Measurements from ENCODE around the gene MORC4. TPM values are rescaled to one million over a fixed set of nuclear protein-coding genes. Genes with fewer than 3 reads are reported as not detected.

The MORC4 gene
- total RNA-seq, 1 experiment from 2014 or later: 23.0 TPM

- no TSS peak for BruUV-seq (replicated peaks)
- DNase-seq (ENCODE audit: unreplicated experiment): peak; percentile 79
- H3K36me3 Mint-ChIP-seq (ENCODE audit: insufficient read depth, unreplicated experiment): no peaks in the 10 kb centered on the region
- H3K9me3 Mint-ChIP-seq (ENCODE audit: unreplicated experiment): no peaks in the 10 kb centered on the region
- no peak overlapping the region for H3K4me3 Mint-ChIP-seq (ENCODE audit: unreplicated experiment)
- H3K27ac Mint-ChIP-seq (ENCODE audit: low read depth, unreplicated experiment): peak overlapping the region; percentile 25
- H3K4me1 Mint-ChIP-seq (ENCODE audit: insufficient read depth, unreplicated experiment): peaks cover 21% of the 10 kb centered on the region
- CTCF ChIA-PET: interaction anchor here (0.6 to 8.3 kb wide), 26 partner anchors 8 to 1107 kb away, joined by 3 to 67 read pairs (median 4); partner anchors contain the start of gene CLDN2
- intact Hi-C loops (cut with micrococcal nuclease): loop anchor here (1.0 to 2.0 kb wide), 3 partner anchors 59 to 882 kb away; partner anchors contain the start of gene NCBP2L
- peaks cover 53% of the 10 kb centered on the region for H3K27me3 Mint-ChIP-seq (ENCODE audit: insufficient read depth, unreplicated experiment)
- TF ChIP-seq CTCF (IDR thresholded peaks at IDR 0.05; ENCODE audit: unreplicated experiment): peak; percentile 83
- POLR2A ChIA-PET: interaction anchor here (0.8 to 1.1 kb wide), 2 partner anchors 69 to 883 kb away, joined by 3 read pairs; no protein-coding TSS in a partner anchor
Measured at GRCh38 chrX:106894392-106894909, 105.6 kb downstream of the MORC4 start.

DNA sequence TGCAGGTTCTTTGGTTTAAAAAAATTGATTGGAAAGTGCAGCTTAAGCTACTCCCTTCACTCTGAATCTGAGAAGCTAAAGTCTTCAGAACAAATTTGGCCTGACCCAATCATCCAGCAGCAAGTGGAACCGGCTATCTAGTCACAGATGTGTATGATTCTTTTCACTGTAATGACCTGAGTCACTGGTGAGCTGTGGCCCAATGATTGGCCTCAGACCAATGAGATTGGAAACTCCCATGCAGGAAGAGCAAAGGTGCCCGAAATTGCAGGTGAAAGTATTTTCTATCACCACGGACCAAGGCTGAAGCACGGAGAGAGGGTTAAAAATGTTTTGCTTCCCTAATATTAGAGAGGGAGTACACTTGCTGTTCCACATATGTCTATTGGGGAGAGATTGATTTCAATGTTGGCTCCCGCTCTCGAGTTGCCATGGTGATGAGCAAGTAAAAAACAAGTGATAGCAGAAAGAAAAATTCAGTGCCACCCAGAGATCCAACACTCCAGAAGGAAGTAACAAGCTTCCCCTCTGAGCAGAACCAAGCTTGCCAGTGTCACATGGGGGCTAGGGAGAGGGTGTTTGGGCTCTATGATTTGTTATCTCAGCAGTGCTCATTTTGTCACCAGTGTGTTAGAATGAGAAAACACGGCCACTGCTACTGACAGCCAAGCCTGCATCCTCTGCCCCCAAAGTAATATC is 108.1 kb downstream of the MORC4 start:
- H3K27ac Mint-ChIP-seq (ENCODE audit: low read depth, unreplicated experiment): no peak overlapping the region
- peaks cover 55% of the 10 kb centered on the region for H3K27me3 Mint-ChIP-seq (ENCODE audit: insufficient read depth, unreplicated experiment)
- ChIA-PET CTCF (interaction anchor here (0.6 to 8.3 kb wide), 5 partner anchors 11 to 827 kb away, joined by 3 to 50 read pairs (median 4); partner anchors contain the start of gene RIPPLY1), POLR2A (no interaction called here)
- TF ChIP-seq CTCF (IDR thresholded peaks at IDR 0.05; ENCODE audit: unreplicated experiment): no peak
- DNase-seq (ENCODE audit: unreplicated experiment): no peak
- intact Hi-C loops (cut with micrococcal nuclease): no loop called here
- no peaks in the 10 kb centered on the region for H3K9me3 Mint-ChIP-seq (ENCODE audit: unreplicated experiment)
- H3K4me1 Mint-ChIP-seq (ENCODE audit: insufficient read depth, unreplicated experiment): peaks cover 15% of the 10 kb centered on the region
- H3K4me3 Mint-ChIP-seq (ENCODE audit: unreplicated experiment): no peak overlapping the region
- no TSS peak for BruUV-seq (replicated peaks)
- no peaks in the 10 kb centered on the region for H3K36me3 Mint-ChIP-seq (ENCODE audit: insufficient read depth, unreplicated experiment)

Other genes with a start within 250 kb of the MORC4 start
- gene TBC1D8B, start 197.5 kb downstream of the MORC4 start, total RNA-seq (2022): 3.3 and 4.7 TPM in 2 replicates
- gene RIPPLY1, start 96.9 kb downstream of the MORC4 start, total RNA-seq (2022): not detected in 2 replicates
- gene CLDN2, start 79.8 kb downstream of the MORC4 start, total RNA-seq (2022): not detected in 2 replicates
- gene RBM41, start 118.6 kb upstream of the MORC4 start, total RNA-seq (2022): 20.2 and 24.7 TPM in 2 replicates
- 4.8 and 7.3 TPM in 2 replicates for gene NUP62CL, start 206.2 kb upstream of the MORC4 start, total RNA-seq (2022)
- gene DNAAF6, start 206.4 kb upstream of the MORC4 start, total RNA-seq (2022): not detected in 2 replicates

Measured in MCF 10A (cell line).